ENCODE results near the gene PPFIBP1.

PPFIBP1 gene

GRCh38 chr12:27513155-27513824 is 10.7 kb upstream of the PPFIBP1 start:
- no peak for DNase-seq

GRCh38 chr12:27515671-27516070 is 8.3 kb upstream of the PPFIBP1 start:
- no peak for DNase-seq

GRCh38 chr12:27516625-27517024 is 7.4 kb upstream of the PPFIBP1 start:
- DNase-seq = no peak

GRCh38 chr12:27517546-27517945 is 6.5 kb upstream of the PPFIBP1 start:
- no peak for DNase-seq

GRCh38 chr12:27517961-27518665 is 5.9 kb upstream of the PPFIBP1 start:
- no peak for DNase-seq

GRCh38 chr12:27521066-27521465 is 2.9 kb upstream of the PPFIBP1 start:
- DNase-seq = no peak

GRCh38 chr12:27521981-27522380 is 2.0 kb upstream of the PPFIBP1 start:
- no peak for DNase-seq

- DNase-seq = no peak
Observed at GRCh38 chr12:27523305-27523641, 733 bp upstream of the PPFIBP1 start.

GRCh38 chr12:27524494-27524835 is 459 bp downstream of the PPFIBP1 start:
- no peak for DNase-seq

- DNase-seq = no peak
Observed at GRCh38 chr12:27524839-27525753, 1.1 kb downstream of the PPFIBP1 start.

- DNase-seq = no peak
Observed at GRCh38 chr12:27527512-27527911, 3.5 kb downstream of the PPFIBP1 start.

- DNase-seq = no peak
Observed at GRCh38 chr12:27528788-27529187, 4.8 kb downstream of the PPFIBP1 start.

GRCh38 chr12:27530157-27530922 is 6.3 kb downstream of the PPFIBP1 start:
- DNase-seq = no peak

GRCh38 chr12:27531896-27532295 is 7.9 kb downstream of the PPFIBP1 start:
- DNase-seq = no peak

GRCh38 chr12:27534060-27534764 is 10.2 kb downstream of the PPFIBP1 start:
- no peak for DNase-seq

- DNase-seq = no peak
Observed at GRCh38 chr12:27534765-27535161, 10.8 kb downstream of the PPFIBP1 start.

GRCh38 chr12:27535318-27535717 is 11.3 kb downstream of the PPFIBP1 start:
- no peak for DNase-seq

GRCh38 chr12:27537855-27538675 is 14.1 kb downstream of the PPFIBP1 start:
- DNase-seq = no peak

- DNase-seq = no peak
Observed at GRCh38 chr12:27539191-27539631, 15.2 kb downstream of the PPFIBP1 start.

- DNase-seq = no peak
Observed at GRCh38 chr12:27541031-27541719, 17.2 kb downstream of the PPFIBP1 start.

GRCh38 chr12:27542628-27543027 is 18.6 kb downstream of the PPFIBP1 start:
- no peak for DNase-seq

Measured in 8988T (cell line).